GM19395 (cell line): ENCODE results near the gene CAMTA1.
A peak's percentile ranks its signal among the peaks of the same experiment; 100 is the strongest.
"Not testable (repeated sequence)": the region's sequence is repeated elsewhere in the genome, so short reads cannot be mapped to it uniquely, and the experiment has no call there.

Source experiments
- ATAC-seq: cut with Tn5 transposase; IDR thresholded peaks from one replicate; pipeline ENCODE4 v1.9.1; 2021; ENCODE audit warnings: mild to moderate bottlenecking, moderate library complexity; ENCODE audit not compliant: unreplicated experiment

The CAMTA1 gene

DNA sequence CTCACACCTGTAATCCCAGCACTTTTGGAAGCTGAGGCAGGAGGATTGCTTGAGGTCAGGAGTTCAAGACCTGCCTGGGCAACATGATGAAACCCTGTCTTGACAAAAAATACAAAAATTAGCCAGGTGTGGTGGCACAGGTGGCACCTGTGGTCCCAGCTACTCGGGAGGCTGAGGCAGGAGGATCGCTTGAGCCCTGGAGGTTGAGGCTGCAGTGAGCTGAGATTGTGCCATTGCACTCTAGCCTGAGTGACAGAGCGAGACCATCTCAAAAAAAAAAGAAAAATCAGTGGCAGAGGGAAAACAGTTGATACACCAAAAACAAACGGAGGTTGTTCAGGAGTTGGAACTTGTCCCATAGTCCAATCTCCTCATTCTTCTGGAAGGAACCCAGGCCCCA, 904.1 kb downstream of the CAMTA1 start:
- ATAC-seq = not testable (repeated sequence)

DNA sequence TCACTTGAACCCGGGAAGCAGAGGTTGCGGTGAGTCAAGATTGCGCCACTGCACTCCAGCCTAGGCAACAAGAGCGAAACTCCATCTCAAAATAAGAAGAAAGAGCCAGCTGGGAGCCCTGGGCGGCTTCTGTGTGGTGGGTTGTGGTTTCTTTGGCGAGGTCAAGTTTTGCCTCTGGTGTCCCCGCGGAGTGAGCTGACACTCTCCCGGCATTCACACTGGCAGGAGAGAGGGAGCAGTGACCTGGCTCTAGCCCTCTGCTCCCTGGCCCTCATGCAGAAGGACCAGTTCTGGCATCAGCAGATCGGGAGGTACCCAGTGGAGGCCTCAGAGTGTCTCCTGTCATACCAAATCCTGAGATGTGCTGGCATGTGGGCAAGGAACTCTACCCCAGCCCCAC, 904.8 kb downstream of the CAMTA1 start:
- no peak for ATAC-seq

DNA sequence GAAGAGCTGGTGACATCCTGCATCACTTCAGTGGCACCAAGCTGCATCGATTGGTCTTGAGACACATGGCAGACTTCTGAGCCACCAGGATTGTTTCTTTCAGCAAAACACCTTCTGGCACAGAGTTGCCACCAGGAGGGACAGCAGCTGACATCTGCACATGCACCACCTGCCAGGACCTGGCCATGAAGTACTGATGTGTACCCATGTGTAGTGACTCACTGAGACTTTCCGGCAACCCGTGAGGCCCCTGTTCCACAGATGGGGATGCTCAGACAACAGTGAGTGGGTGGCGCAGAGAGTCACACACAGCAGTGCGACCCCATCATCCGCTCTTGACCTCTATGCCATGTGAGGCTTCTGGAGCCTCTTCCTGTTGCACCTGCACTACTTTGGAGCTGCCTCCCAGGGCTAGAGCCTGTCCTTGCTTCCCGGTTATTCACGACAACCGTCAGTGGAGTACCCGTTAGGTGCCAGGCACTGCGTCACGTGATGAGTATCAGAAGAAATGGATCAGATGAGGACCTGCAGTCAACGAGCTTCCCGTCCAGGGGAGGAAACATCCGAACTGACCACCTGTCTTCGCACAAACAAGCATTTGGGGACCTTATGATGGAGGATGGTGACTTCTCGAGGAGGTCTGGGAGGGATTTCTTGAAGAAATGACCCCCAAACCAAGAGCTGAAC, 905.4 kb downstream of the CAMTA1 start:
- ATAC-seq = no peak

DNA sequence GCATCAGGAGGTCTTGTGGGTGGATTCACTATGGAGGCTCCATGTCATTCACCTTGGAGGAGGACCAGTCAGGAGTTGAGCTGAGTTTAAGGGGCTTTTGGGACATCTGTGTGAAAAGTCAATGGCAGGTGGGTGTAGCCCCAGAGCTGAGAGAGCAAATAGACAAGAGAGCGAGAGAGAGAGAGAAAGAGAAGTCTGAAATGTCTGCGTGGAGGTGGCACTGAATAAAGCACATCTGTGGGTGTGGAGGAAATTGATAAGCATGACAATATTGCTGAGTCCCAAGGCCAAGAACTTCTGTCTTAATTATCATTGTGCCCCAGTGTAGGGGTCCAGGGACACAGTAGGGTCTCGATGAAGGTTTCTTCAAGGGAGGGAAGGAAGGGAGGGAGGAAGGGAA, 906.3 kb downstream of the CAMTA1 start:
- no peak for ATAC-seq

DNA sequence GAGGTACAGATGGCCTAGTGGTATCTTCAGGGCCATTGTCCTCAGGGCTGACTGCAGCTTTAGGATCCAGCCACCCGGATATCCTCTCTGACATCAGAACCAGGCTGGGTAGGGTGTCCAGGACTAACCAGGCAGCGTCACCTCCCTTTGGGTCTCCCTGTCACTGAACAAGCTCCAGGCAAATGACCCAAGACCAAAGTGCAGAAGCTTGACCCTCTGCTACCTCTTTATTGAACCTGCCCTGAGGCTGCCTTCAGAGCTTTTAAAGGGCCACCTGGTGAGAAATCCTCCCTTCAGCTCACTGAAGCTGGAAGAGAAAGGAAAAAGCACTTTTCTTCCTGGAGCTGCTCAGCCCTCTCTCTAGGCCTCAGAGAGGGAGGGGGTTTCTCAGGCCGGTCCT, 906.8 kb downstream of the CAMTA1 start:
- ATAC-seq = no peak

DNA sequence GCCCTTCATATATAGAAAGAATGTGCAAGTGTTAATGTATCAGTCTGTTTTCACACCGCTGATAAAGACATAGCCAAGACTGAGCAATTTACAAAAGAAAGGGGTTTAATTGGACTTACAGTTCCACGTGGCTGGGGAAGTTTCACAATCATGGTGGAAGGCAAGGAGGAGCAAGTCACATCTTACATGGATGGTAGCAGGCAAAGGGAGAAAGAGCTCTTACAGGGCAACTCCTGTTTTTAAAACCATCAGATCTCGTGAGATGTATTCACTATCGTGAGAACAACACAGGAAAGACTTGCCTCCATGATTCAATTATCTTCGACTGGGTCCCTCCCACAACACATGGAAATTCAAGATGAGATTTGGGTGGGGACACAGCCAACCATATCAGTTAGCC, 907.8 kb downstream of the CAMTA1 start:
- ATAC-seq = not testable (repeated sequence)

DNA sequence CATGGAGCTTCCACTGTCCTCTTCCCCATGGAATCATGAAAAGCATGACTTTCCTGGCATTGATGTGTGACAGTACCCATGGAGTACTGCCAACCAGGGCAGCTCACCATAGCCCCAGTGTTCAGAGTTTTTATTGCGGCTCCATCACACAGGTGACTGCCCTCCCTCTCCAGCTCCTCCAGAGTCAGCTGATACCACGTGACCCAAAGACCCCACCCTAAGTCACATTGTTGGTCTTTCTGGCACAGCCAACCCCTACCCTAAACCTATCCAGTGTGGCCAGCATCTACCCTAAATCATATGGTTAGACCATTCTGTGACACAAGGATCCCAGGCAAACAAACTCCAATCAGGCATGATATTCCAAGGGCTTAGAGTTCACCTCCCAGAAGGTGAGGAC, 908.4 kb downstream of the CAMTA1 start:
- no peak for ATAC-seq

DNA sequence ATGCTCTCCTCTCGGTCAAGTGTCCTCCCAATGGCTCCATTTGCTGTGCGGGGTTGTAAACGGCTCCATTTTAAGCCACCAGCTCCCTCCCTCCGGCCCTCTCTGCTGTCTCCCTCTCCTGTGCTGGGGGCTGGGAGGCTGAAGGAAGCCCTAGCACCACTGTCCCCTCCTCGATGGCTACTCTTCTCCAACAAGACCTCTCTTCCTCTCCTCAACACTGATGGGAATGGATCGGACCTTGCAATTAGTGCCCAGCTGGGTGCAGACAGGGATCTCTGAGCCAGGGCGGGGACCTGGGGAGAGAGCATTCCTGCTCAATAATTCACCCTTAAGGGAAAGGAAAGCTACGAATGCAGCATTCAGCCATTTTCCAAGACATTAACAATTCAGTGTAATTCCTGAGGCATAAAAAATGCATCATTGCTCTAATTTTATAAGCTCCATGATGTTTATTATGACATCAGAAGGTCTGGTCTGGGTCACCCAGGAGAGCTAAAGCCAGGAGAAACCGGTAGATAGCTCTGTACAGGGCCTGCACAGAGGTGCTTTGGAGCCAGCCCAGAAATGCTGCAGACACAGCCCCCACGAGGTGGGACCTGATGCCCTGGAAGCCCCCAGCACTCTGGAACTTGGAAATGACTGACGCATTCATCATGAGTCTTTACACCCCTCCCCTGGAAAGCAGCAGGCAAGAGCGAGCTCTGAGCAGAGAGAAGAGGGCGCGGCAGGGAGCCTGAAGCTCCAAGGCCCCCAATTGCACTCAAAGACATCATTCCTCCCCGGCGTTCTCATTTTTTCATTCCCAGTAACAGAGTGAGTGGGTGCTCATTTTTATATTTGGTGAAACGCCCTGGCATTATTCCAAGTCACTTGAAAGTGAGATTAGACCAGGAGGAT, 909.6 kb downstream of the CAMTA1 start:
- no peak for ATAC-seq

DNA sequence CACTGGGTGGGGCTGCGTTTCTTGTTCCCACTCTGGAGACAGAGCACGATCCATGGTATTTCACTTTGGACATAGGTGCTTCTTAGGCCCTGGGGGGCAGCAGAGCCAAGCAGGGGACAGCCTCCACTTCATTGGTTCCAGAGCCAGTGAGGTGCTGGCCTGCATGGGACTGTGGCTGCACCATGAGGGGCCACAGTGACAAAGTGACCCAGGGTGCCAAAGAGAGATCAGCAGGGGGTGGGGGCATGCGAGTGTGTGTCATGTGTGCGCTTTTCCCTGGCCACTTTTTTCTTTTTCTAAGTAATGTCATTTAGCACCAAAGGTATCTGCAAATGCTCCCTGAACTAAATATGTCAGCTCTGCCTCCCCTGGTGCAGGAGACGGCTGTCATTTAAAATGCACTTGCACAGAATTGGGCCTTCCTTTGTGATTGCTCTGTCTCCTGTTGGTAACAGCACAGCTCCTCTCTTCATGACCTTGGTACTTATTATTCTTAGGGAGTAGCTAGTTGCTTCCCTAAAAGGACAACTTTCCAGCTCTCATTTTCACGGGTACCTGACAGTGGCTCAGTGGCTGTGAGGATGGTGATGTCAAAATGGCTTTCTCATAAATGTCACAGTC, 910.4 kb downstream of the CAMTA1 start:
- no peak for ATAC-seq

DNA sequence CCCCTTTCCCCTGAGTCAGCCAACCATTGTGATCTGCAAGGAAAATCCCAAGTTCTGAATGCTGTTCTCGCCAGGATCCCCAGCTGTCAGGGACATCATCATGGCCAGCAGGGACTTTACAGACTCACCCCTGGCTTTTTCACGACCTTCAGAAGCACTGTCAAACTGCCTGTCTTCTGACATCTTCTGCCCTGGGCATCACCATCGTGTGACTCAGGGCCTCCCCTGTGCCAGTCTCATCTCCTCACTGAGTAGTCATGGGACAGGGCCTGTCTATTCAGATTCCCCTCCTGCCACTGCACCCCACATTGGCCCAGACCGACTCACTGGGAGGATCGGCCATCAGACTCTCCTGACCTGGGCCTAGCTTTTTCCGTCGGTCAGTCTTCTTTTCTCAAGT, 913.4 kb downstream of the CAMTA1 start:
- ATAC-seq = no peak

DNA sequence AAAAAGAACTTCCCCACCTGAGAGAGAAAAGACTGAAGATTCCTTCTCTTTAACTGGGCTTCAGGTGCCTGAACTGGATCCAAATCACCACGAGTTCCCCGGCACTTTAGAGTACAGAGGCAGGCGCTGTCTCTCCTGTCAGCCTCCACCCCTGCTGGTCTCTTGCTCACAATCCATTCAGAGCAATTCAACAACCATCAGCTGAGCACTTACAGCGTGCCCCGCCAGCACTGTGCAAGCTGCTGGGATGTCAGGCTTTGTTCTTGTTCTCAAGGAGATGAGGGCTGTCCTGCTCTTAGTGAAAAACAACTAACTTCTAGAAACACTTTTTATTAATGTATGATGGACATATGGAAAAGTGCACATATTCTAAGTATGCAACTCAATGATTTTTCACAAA, 917.1 kb downstream of the CAMTA1 start:
- ATAC-seq = no peak

DNA sequence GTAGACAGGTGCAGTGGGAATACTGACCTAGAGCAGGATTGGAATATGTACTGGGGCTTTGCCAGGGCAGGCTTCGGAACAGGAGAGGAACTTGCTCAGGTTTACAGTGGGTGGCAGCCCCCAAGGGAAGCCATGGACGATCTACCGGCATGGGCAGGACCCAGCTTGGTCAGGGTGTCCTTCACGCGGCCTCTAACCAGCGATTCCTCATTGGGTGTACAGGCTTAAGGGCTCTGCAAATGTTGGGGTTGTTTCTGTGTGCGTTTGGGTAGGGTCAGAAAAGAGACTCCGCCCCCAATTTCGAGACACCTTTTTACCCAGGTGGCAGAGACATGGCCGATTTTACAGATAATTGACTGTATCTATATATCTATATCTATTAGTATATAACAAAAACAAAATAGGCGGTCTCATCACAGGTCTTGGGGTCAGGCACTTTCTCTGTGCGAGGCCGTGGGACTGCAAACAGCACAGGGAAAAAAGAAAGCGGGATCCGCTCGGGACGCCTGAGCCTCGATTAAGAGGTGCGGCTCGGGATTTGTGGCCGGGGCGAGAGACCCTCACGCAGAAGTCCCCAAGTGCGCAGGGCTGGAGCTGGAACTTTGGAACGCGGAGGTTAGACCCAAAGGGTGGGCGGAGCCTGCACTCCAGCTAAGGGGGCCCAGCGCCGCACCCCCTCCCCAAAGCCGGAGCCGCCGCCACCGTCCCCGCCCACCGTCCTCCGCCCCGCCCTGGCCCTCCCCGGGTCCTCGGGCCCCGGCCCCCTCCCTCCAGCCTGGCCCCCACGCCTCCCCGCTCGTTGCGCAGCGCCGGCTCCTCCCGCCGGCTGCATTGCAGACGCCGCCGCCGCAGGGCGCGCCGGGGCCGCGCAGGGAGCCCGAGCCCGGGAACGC, 918.3 kb downstream of the CAMTA1 start:
- no peak for ATAC-seq

DNA sequence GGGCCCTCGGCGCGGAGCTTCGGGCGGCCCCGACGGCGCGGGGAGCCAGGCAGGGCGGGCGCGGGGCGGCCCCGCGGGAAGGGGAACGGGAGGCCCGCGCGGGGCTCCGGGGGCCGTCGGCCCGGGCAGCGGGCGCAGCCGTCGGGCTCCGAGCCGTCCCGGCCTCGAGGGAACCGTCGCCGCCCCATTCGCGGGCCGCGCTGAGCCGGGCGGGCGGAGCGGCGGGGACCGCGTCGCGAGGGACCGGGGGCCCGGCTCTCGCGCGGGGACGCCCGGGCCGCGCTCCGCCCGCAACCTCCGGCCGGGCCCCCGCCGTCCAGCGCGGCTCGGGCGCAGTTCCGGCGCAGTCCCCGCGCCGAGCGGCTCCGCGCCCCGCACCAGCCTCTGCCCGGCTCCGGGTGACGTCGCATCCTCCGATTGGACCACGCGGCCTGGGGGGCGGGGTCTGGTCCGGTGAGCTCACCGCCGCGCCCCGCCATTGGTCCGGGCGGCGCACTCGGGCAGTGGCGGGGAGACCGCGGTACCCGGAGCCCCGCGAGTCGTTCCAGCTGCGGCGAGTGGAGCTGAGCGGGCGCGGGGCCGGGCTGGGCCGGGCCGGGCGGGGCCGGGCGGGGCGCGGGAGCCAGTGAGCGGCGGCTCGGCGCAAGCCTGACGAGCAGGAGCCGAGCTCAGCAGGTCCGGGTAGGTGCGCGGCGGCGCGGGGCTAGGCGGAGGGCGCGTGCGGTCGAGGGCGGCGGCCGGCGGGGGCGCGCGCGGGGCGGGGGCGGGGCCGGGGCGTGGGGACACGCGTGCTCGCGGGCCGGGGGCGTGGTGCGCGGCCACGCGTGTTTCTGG, 919.2 kb downstream of the CAMTA1 start:
- ATAC-seq = peak; percentile 90

DNA sequence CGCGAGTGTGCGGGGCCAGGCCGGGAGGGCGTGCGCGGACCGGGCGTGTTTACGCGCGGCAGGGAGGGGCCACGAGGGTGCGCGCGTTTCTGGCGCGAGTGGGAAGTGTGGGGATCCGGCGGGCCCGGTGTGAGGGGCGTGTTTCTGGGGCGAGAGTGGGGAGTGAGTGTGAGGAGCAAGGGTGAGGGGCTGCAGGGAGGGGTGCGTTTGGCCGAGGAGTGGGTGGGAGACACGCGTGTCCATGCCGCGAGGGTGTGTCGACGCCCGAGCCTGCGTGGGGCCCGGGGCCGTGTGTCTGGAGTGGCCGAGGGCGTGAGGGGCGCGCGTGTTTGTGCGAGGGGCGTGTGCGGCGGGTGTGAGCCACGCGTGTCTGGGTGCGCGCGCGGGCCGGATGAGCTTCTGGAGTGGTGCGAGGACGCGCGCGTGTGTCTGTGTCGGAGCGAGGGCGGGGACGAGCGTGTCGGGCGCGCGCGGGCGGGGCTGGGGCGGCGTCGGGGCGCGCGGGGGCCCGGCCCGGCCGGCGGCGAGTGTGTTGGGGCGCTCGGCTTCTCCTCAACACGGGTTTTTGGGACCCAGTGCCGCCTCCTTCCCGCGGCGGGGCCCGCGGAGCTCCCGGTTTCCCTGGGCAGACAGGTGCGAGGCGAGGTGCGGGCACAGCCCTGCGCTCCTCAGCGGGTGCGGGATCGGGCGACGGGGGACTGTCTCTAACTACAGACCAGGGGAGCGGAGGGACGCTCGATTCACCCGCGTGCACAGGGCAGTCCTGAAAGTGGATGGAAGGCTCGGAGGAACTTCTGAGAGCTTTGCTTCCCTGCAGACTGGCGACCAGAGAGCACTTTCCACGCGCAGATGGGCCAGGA, 920.0 kb downstream of the CAMTA1 start:
- ATAC-seq = no peak

DNA sequence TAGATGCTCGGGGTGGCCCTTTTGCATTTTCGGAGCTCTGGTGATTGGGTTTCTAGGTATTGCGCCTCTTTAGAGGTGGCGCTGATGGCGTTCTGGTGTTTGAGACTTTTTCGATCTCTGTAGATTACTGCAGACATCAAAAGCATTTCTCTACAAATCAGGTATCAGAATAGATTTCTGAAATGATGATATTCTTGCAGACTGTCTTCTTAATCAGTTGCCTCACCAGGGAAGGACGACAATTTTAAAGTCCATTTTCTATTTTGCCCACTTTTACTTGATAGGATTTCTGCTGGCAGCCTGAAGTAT, 920.6 kb downstream of the CAMTA1 start:
- no peak for ATAC-seq

DNA sequence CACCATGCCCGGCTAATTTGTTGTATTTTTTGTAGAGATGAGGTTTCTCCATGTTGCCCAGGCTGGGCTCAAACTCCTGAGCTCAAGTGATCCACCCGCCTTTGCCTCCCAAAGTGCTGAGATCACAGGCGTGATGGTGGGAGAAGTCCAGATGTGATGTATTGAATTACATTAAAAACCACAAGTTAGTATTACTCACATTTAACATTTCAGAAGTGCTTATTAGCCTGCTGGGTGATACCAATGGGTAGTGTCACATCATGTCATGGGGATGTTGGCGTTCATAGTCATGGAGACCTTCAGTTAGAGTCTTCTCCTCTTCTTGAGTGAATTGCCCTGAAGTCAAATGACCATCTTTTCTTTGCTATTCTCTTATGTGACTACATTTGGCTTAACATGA, 922.3 kb downstream of the CAMTA1 start:
- no peak for ATAC-seq

DNA sequence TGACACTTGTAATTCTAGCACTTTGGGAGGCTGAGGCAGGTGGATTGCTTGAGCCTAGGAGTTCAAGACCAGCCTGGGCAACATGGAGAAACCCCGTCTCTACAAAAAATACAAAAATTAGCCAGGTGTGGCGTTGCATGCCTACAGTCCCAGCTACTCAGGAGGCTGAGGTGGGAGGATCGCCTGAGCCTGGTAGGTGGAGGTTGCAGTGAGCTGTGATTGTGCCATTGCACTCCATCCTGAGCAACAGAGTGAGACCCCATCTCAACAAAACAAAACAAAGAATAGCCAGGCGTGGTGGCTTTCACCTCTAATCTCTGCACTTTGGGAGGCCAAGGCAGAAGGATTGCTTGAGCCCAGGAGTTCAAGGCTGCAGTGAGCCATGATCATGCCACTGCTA, 922.8 kb downstream of the CAMTA1 start:
- ATAC-seq = not testable (repeated sequence)

DNA sequence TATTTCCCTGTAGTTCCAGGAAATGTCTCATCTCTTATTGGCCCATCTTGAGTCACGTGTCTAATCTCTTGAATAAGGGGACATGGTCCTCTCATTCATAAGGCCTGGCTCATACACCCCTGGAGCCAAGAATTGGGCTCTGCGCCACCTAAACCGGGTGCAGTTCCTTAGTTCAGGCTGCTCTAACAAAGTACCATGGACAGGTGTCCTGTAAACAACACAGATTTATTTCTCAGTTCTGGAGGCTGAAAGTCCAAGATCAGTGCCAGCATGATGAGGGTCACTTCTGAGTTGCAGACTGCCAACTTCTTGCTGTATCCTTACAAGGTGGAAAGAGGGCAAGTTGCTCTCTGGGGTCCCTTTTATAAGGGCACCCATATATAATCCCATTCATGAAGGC, 925.6 kb downstream of the CAMTA1 start:
- ATAC-seq = no peak

DNA sequence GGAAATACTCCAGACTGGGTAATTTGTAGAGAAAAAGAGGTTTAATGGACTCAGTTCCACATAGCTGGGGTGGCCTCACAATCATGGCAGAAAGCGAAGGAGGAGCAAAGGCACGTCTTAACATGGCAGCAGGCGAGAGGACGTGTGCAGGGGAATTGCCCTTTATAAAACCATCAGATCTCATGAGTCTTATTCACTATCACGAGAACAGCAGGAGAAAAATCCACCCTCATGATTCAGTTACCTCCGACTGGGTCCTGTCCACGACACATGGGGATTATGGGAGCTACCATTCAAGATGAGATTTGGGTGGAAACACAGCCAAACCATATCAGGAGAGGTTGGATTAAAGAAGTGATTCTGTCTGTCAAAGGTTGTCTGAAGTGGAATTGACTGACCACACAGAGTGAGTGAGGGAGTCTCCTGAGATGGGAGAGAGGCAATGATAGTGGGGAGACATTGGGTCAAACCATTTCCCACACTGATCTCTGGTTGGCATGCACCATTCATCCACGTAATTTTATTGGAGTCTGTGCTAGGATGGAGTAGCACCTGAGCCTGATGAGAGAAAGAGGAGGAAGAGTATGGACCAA, 927.6 kb downstream of the CAMTA1 start:
- no peak for ATAC-seq
